K562 (cell line): Measurements from ENCODE around the gene CPM. TPM values are rescaled to one million over a fixed set of nuclear protein-coding genes. Genes with fewer than 3 reads are reported as not detected.

Experiments used
- ATAC-seq: fragments of 200-7000 bp; cut with Tn5 transposase; 3 replicates; pipeline ENCODE4 v1.9.1; 2020; ENCODE audit warnings: moderate library complexity
- BruUV-seq: library from RNA; stranded (reverse); fragments of 400-500 nt; replicated peaks from 2 replicates; lab custom pipeline; 2021; lab: Mats Ljungman, UMichigan
- CTCF ChIA-PET: fragments of 300-600 bp; formaldehyde crosslinking; extraction: SDS; loops from one replicate; lab custom pipeline; 2021; ENCODE audit warnings: low intra/inter-chr PET ratio; lab: Yijun Ruan, JAX
- POLR2A ChIA-PET: fragments of 300-600, 350-650 bp; sonication (Branson Sonifier 250); formaldehyde crosslinking; extraction: SDS; loops from one replicate; lab custom pipeline; 2021; ENCODE audit warnings: antibody characterized with exemption, inconsistent platforms; lab: Yijun Ruan, JAX
- DNase-seq, 4 experiments: peaks; one replicate each; pipeline versions ENCODE4 v3.0.0 to v3.0.0-alpha.2; 2011 to 2018; ENCODE audit warnings: low spot score in 3 of 4, mixed read lengths in 3 of 4; ENCODE audit errors: extremely low read depth in 1 of 4
- FAIRE-seq: peaks from 2 replicates; lab custom pipeline; 2011; peaks lifted over from hg19 to GRCh38; lab: Jason Lieb, UNC
- H2AFZ ChIP-seq: 2 replicates; pipeline ENCODE4 v1.6.0; 2011; ENCODE audit warnings: low read depth, low read length, control low read depth, inconsistent platforms
- H3K27ac ChIP-seq: fragments of 200-600 bp; 3 replicates; pipeline ENCODE4 v1.8.0; 2011; ENCODE audit warnings: low read depth, mild to moderate bottlenecking, control low read depth, inconsistent platforms, low read length, moderate library complexity, mixed read lengths; ENCODE audit errors: extremely low read depth
- H3K27me3 ChIP-seq, 2 experiments: fragments of 300-600 bp in 1 of 2; 2 replicates in 1 of 2; 3 replicates in 1 of 2; pipeline versions ENCODE4 v1.6.0 to v1.8.0; 2011; ENCODE audit warnings: inconsistent platforms in 2 of 2, low read length in 2 of 2, mild to moderate bottlenecking in 1 of 2, mixed read lengths in 1 of 2, moderate library complexity in 1 of 2; ENCODE audit not compliant: control insufficient read depth in 2 of 2, insufficient read depth in 2 of 2
- H3K36me3 ChIP-seq: fragments of 300-600 bp; 3 replicates; pipeline ENCODE4 v1.8.0; 2011; ENCODE audit warnings: mild to moderate bottlenecking, low read length, inconsistent platforms; ENCODE audit not compliant: control insufficient read depth, insufficient read depth
- H3K4me1 ChIP-seq, 2 experiments: fragments of 200-600 bp in 1 of 2; replicated peaks in 1 of 2; 2 replicates in 1 of 2; 3 replicates in 1 of 2; pipeline versions ENCODE4 v1.5.1 to v1.8.0; 2011; ENCODE audit warnings: inconsistent platforms in 2 of 2, low read length in 2 of 2, mild to moderate bottlenecking in 1 of 2, mixed read lengths in 1 of 2, moderate library complexity in 1 of 2; ENCODE audit not compliant: control insufficient read depth in 2 of 2, insufficient read depth in 2 of 2
- H3K4me2 ChIP-seq: 2 replicates; pipeline ENCODE4 v1.6.1; 2011; ENCODE audit warnings: low read length, control low read depth, inconsistent platforms, mixed read lengths; ENCODE audit not compliant: insufficient read depth
- H3K4me3 ChIP-seq: fragments of 200-600 bp; sonication (generic), shearing (Covaris generic); 2 replicates; pipeline ENCODE4 v1.5.1; 2016; ENCODE audit warnings: control low read depth, inconsistent platforms
- H3K79me2 ChIP-seq: fragments of 200-600 bp; 3 replicates; pipeline ENCODE4 v1.8.0; 2011; ENCODE audit warnings: low read length, inconsistent platforms; ENCODE audit not compliant: control insufficient read depth, insufficient read depth
- H3K9ac ChIP-seq, 2 experiments: 2 replicates each; pipeline versions ENCODE4 v1.6.0 to v1.6.1; 2011; ENCODE audit warnings: low read depth in 2 of 2, low read length in 2 of 2, control low read depth in 1 of 2, inconsistent platforms in 1 of 2, mild to moderate bottlenecking in 1 of 2, mixed read lengths in 1 of 2; ENCODE audit not compliant: insufficient read depth in 1 of 2
- H3K9me1 ChIP-seq: one replicate; pipeline ENCODE4 v1.6.0; 2011; ENCODE audit warnings: inconsistent platforms, mild to moderate bottlenecking, low read length, moderate library complexity; ENCODE audit not compliant: control insufficient read depth, insufficient read depth
- H3K9me3 ChIP-seq: replicated peaks from 2 replicates; pipeline ENCODE4 v1.5.1; 2011; ENCODE audit warnings: low read depth, low read length, inconsistent platforms; ENCODE audit not compliant: control insufficient read depth, insufficient read depth
- H4K20me1 ChIP-seq: replicated peaks from 2 replicates; pipeline ENCODE4 v1.6.1; 2011; ENCODE audit warnings: low read length, inconsistent platforms, mixed read lengths; ENCODE audit not compliant: control insufficient read depth, insufficient read depth
- BCL6 ChIP-seq: fragments of 250-450 bp; sonication (Bioruptor Pico); IDR thresholded peaks from 2 replicates; pipeline ENCODE4 v1.4.0; 2020
- C11orf30 ChIP-seq: fragments of 450-650 bp; IDR thresholded peaks from 2 replicates; pipeline ENCODE4 v1.6.1; 2016; ENCODE audit warnings: low read depth, mild to moderate bottlenecking
- E2F3 ChIP-seq: fragments of 250-450 bp; sonication (Bioruptor Pico); IDR thresholded peaks from 2 replicates; pipeline ENCODE4 v1.4.0; 2020; ENCODE audit warnings: mild to moderate bottlenecking
- EHMT2 ChIP-seq: fragments of 450-650 bp; IDR thresholded peaks from 2 replicates; pipeline ENCODE4 v1.6.1; 2018; ENCODE audit warnings: antibody characterized with exemption
- HDAC1 ChIP-seq, 2 experiments: fragments of 450-650 bp; IDR thresholded peaks; 2 replicates each; pipeline ENCODE4 v1.6.1; 2016 to 2017; ENCODE audit warnings: inconsistent platforms in 1 of 2, mild to moderate bottlenecking in 1 of 2, moderate library complexity in 1 of 2
- HDAC8 ChIP-seq: fragments of 450-650 bp; IDR thresholded peaks from 2 replicates; pipeline ENCODE4 v1.6.1; 2016; ENCODE audit warnings: mild to moderate bottlenecking, missing genetic modification characterization, moderate library complexity, missing compliant biosample characterization
- KDM4B ChIP-seq, 2 experiments: fragments of 450-650 bp in 1 of 2; sonication (generic) in 1 of 2; IDR thresholded peaks; 2 replicates each; pipeline ENCODE4 v1.6.1; 2016 to 2017; ENCODE audit warnings: borderline replicate concordance in 2 of 2, antibody characterized with exemption in 1 of 2, low read depth in 1 of 2, mild to moderate bottlenecking in 1 of 2
- MEF2D ChIP-seq: conservative IDR thresholded peaks from 2 replicates; pipeline ENCODE4 v1.6.1; 2016; ENCODE audit warnings: low read depth, missing genetic modification characterization, missing compliant biosample characterization
- NFIC ChIP-seq: fragments of 450-650 bp; IDR thresholded peaks from 2 replicates; pipeline ENCODE4 v1.6.1; 2017; ENCODE audit warnings: mild to moderate bottlenecking, inconsistent platforms
- SLC30A9 ChIP-seq: fragments of 250-450 bp; sonication (Bioruptor Pico); IDR thresholded peaks from 2 replicates; pipeline ENCODE4 v1.8.0; 2022; ENCODE audit warnings: mild to moderate bottlenecking, moderate library complexity
- TCF7L2 ChIP-seq: fragments of 150-350 bp; IDR thresholded peaks from 2 replicates; pipeline ENCODE4 v1.6.1; 2016; ENCODE audit warnings: low read depth, mild to moderate bottlenecking, low read length, moderate library complexity
- ZC3H11A ChIP-seq: IDR thresholded peaks from 2 replicates; pipeline ENCODE4 v1.6.1; 2012; ENCODE audit warnings: low read depth, low read length, improper control_type of control experiment
- ZNF12 ChIP-seq: sonication (generic); formaldehyde crosslinking; IDR thresholded peaks from 2 replicates; pipeline ENCODE4 v1.4.0; 2020; ENCODE audit warnings: mild to moderate bottlenecking, missing genetic modification reagents
- ZNF143 ChIP-seq: sonication (generic); formaldehyde crosslinking; IDR thresholded peaks from 2 replicates; pipeline ENCODE4 v1.9.0; 2022; ENCODE audit warnings: mild to moderate bottlenecking, missing genetic modification reagents
- ZNF282 ChIP-seq: sonication (generic); formaldehyde crosslinking; IDR thresholded peaks from 2 replicates; pipeline ENCODE4 v1.8.1; 2023; ENCODE audit warnings: missing genetic modification reagents
- ZNF347 ChIP-seq: fragments of 450-650 bp; formaldehyde crosslinking; IDR thresholded peaks from 2 replicates; pipeline ENCODE4 v1.4.0; 2020; ENCODE audit warnings: low read depth, mild to moderate bottlenecking, moderate library complexity
- ZNF354B ChIP-seq: fragments of 250-450 bp; sonication (Bioruptor Pico); IDR thresholded peaks from 2 replicates; pipeline ENCODE4 v1.4.0; 2020
- ZNF668 ChIP-seq: fragments of 250-450 bp; sonication (Bioruptor Pico); IDR thresholded peaks from 2 replicates; pipeline ENCODE4 v1.8.0; 2022; ENCODE audit warnings: mild to moderate bottlenecking, inconsistent platforms
- ZNF695 ChIP-seq: fragments of 450-650 bp; formaldehyde crosslinking; IDR thresholded peaks from 2 replicates; pipeline ENCODE4 v1.4.0; 2020; ENCODE audit warnings: mild to moderate bottlenecking, moderate library complexity
- ZNF707 ChIP-seq: fragments of 250-450 bp; sonication (Bioruptor Pico); conservative IDR thresholded peaks from 2 replicates; pipeline ENCODE4 v1.8.0; 2022; ENCODE audit warnings: inconsistent platforms, mild to moderate bottlenecking, moderate library complexity
- ZSCAN29 ChIP-seq: fragments of 450-650 bp; IDR thresholded peaks from 2 replicates; pipeline ENCODE4 v1.6.1; 2017
- WGBS: fragments of 100-300 bp; shearing (Covaris generic); methylation state at CpG from one replicate; pipeline ENCODE4 v1.1.6; 2016; ENCODE audit warnings: low coverage, mixed read lengths; ENCODE audit not compliant: insufficient coverage; ENCODE audit errors: missing lambda C conversion rate; 5-methylcytosine and 5-hydroxymethylcytosine counted together
- in situ Hi-C: fragments of 300-500 bp; cut with MboI; formaldehyde crosslinking; loops from 4 replicates; pipeline ENCODE4 v1.15.0; 2018; ENCODE audit warnings: inconsistent platforms, mixed read lengths
- intact Hi-C: fragments of 100-400 bp; cut with micrococcal nuclease; formaldehyde crosslinking; loops from 2 replicates; pipeline ENCODE4 v1.14.2; 2022
- polyA plus RNA-seq, 8 experiments: library from polyadenylated mRNA; depleted of rRNA in 4 of 8; stranded (reverse) in 5 of 8; unstranded in 3 of 8; fragments of >200 nt; fragmentation: Nextera tagmentation in 2 of 8; fragmentation: Illumina TruSeq in 1 of 8; extraction: Ambion mirVana in 2 of 8; extraction: Trizol in 1 of 8; gene quantifications; 2 replicates each; pipeline versions ENCODE4 v1.2.1 to v1.2.3, GENCODE V29; 2011 to 2014; ENCODE audit warnings: inconsistent platforms in 1 of 8, missing spikeins in 1 of 8
- total RNA-seq, 7 experiments: library from RNA; depleted of rRNA in 6 of 7; stranded (reverse); fragments of >200 nt in 6 of 7; fragmentation: Illumina TruSeq in 2 of 7; extraction: Trizol in 2 of 7; gene quantifications; 2 replicates each; pipeline versions ENCODE4 v1.2.1 to v1.2.3, GENCODE V29; 2011 to 2021; ENCODE audit warnings: low replicate concordance in 1 of 7
- TF ChIP-seq, protein P1 (sequence below): sonication (generic); formaldehyde crosslinking; IDR thresholded peaks from 2 replicates; pipeline ENCODE4 v1.4.0; 2020; ENCODE audit warnings: mild to moderate bottlenecking, missing genetic modification reagents
- TF ChIP-seq, protein P2 (sequence below): fragments of 250-450 bp; sonication (Bioruptor Pico); IDR thresholded peaks from 2 replicates; pipeline ENCODE4 v1.6.1; 2021; ENCODE audit warnings: mild to moderate bottlenecking

Gene CPM
- total and polyA plus RNA-seq, 9 of the 15 experiments (the other 6 are each of a cell fraction or from before 2014, with no cell fraction given), result 0.31 TPM; not detected in 8

DNA sequence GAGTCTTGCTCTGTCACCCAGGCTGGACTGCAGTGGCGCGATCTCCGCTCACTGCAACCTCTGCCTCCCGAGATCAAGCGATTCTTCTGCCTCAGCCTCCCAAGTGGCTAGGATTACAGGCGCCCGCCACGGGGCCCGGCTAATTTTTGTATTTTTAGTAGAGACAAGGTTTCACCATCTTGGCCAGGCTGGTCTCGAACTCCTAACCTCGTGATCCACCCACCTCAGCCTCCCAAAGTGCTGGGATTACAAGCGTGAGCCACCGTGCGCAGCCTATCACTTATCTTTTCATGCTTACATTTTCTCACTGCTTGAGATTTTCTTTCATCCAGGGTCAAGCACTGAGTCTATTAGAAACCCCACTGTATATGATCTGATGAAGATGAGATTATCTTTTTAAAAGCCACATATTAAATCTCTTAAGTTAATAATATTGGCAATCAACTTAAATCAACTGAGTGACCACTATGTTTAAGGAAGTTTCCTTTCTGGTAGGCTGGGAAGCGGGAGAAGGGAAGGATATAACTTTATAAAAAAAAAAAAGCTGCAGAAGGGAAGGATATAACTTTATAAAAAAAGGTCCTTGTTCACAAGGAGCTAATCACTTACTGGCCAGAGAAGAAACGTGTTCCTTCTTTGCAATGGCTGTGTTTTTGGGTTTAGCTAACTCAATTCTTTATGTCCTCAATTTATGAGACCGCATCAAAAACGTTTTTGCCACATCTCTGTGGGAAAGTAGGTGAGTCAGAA is 126.3 kb downstream of the CPM start:
- no TSS peak for BruUV-seq
- in situ Hi-C loops (no loop called here), intact Hi-C loops (loop anchor here (1.0 kb wide), 1 partner anchor 60 kb away; the partner anchor contains the start of gene SLC35E3)
- H3K4me2 ChIP-seq, result peak overlapping the region; percentile 81
- H3K4me3 ChIP-seq, result 0 out of 2 replicates have a peak overlapping the region, but pooled peaks have one; percentile 95
- H3K27ac ChIP-seq, result peak overlapping the region; percentile 99
- no peaks in the 10 kb centered on the region for H3K27me3 ChIP-seq
- no peaks in the 10 kb centered on the region for H3K9me3 ChIP-seq
- ATAC-seq (no peak), DNase-seq (no peak), FAIRE-seq (no peak)
- no peaks in the 10 kb centered on the region for H3K9me1 ChIP-seq
- H3K4me1 ChIP-seq, result peaks cover 14% of the 10 kb centered on the region in 2 experiments; a peak in 4 of 5 replicates
- ChIA-PET POLR2A (interaction anchor here (0.6 to 3.2 kb wide), 10 partner anchors 11 to 94 kb away, joined by 3 to 41 read pairs (median 6); partner anchors contain the start of gene SLC35E3), CTCF (interaction anchor here (0.7 kb wide), 1 partner anchor 116 kb away, joined by 3 read pairs; no protein-coding TSS in a partner anchor)
- H4K20me1 ChIP-seq, result no peaks in the 10 kb centered on the region
- peaks cover 38% of the 10 kb centered on the region for H3K79me2 ChIP-seq
- peak overlapping the region in 1 of 2 experiments; percentile 73; a peak in 2 of 4 replicates for H3K9ac ChIP-seq
- peak overlapping the region; percentile 94 for H2AFZ ChIP-seq
- WGBS, result 28% methylated on average over 14 of the region's 18 CpGs
- H3K36me3 ChIP-seq, result peaks cover 23% of the 10 kb centered on the region; the same call in 2 of the 3 replicates
- TF ChIP-seq ZSCAN29, result no peak
- no peak for TF ChIP-seq ZNF695 (CRISPR knock-in tag)
- TF ChIP-seq ZNF282 (CRISPR knock-in tag), result no peak
- TF ChIP-seq, protein P1, sequence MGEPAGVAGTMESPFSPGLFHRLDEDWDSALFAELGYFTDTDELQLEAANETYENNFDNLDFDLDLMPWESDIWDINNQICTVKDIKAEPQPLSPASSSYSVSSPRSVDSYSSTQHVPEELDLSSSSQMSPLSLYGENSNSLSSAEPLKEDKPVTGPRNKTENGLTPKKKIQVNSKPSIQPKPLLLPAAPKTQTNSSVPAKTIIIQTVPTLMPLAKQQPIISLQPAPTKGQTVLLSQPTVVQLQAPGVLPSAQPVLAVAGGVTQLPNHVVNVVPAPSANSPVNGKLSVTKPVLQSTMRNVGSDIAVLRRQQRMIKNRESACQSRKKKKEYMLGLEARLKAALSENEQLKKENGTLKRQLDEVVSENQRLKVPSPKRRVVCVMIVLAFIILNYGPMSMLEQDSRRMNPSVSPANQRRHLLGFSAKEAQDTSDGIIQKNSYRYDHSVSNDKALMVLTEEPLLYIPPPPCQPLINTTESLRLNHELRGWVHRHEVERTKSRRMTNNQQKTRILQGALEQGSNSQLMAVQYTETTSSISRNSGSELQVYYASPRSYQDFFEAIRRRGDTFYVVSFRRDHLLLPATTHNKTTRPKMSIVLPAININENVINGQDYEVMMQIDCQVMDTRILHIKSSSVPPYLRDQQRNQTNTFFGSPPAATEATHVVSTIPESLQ (CRISPR knock-in tag), result no peak
- no peak for TF ChIP-seq ZNF12 (CRISPR knock-in tag)
- TF ChIP-seq ZNF707, result no peak
- TF ChIP-seq ZC3H11A, result no peak
- 0 out of 2 replicates have a peak, but pooled peaks have one; percentile 11 for TF ChIP-seq NFIC
- no peak for TF ChIP-seq TCF7L2
- no peak for TF ChIP-seq EHMT2
- 0 out of 4 replicates have a peak, but pooled peaks of 1 of the 2 experiments have one; percentile 35 for TF ChIP-seq HDAC1 (IDR thresholded peaks at IDR 0.05)
- no peak for TF ChIP-seq C11orf30
- TF ChIP-seq, protein P2, sequence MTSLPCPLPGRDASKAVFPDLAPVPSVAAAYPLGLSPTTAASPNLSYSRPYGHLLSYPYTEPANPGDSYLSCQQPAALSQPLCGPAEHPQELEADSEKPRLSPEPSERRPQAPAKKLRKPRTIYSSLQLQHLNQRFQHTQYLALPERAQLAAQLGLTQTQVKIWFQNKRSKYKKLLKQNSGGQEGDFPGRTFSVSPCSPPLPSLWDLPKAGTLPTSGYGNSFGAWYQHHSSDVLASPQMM, result no peak
- no peak for TF ChIP-seq SLC30A9
- TF ChIP-seq E2F3, result no peak
- no peak for TF ChIP-seq ZNF347 (CRISPR knock-in tag)
- no peak for TF ChIP-seq KDM4B (IDR thresholded peaks at IDR 0.05; ENCODE audit: borderline replicate concordance in 2 of 2, low read depth in 1 of 2)
- TF ChIP-seq MEF2D (tag), result 0 out of 2 replicates have a peak, but pooled peaks have one; percentile 36
- no peak for TF ChIP-seq BCL6
- TF ChIP-seq ZNF354B, result no peak
- TF ChIP-seq ZNF668 (CRISPR knock-in tag), result no peak
- no peak for TF ChIP-seq ZNF143
- no peak for TF ChIP-seq HDAC8 (tag)
